NAMALWA (cell line): Measurements from ENCODE around the gene NYAP2.

Experiments used
- DNase-seq: peaks from one replicate; pipeline ENCODE4 v3.0.0-alpha.2; 2015; ENCODE audit warnings: low spot score

Gene NYAP2

GRCh38 chr2:225429717-225430116, 30.2 kb downstream of the NYAP2 start:
- DNase-seq, result no peak

DNA sequence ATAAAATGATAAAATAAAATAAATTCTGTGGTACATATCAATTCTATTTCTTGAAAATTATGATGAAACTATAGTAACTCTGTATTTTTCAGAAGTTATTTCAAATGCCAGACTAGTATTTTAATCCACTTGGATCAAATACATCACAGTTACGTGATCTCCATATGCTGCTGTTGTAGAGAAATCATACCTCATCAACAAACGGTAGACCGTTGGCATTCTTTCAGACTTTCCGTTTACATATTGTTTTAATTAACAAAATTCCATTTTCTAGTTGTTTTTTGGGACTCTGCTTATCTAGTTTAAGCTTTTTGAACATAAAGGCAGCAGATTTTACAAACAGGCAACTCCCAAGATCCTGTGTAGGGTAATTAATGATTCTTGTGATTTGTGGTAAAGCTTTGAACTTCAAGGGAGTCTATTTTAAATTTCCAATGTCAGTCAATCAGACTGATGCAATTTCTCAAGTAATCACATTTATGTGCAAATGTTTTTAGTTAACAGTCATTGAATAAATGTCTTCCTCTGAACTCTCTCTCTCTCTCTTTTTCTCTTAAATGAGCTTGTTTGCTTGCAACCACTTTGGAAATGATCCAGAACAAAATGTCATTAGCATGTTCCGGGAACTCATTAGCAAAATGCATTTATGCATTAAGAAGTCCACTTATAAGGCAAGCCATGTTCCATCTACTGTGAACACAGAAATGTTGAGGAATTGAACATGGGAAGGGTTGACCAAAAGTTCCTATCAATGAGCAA, 31.8 kb downstream of the NYAP2 start:
- no peak for DNase-seq

DNA sequence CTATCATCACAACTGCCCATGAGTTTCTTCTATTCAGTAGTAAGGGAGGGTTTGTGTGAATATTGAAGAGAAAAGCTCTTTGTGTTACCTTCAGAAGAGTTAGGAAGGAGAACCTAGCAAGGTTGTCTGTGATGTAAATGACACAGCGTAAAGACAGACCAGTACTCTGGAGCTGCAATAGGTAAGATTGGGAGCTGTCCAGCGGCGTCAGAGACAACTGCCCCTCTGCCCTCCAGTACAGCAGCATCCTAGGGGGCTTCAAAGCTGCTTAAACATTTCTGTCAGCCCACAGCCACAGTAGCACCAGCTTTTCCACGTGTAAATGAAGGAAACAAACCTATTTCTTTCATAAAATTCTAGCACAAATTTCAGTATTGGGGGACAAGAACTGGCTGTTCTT, 34.5 kb downstream of the NYAP2 start:
- DNase-seq, result no peak

- DNase-seq, result no peak
These were observed 37.8 kb downstream of the NYAP2 start for GRCh38 chr2:225437319-225437718.

DNA sequence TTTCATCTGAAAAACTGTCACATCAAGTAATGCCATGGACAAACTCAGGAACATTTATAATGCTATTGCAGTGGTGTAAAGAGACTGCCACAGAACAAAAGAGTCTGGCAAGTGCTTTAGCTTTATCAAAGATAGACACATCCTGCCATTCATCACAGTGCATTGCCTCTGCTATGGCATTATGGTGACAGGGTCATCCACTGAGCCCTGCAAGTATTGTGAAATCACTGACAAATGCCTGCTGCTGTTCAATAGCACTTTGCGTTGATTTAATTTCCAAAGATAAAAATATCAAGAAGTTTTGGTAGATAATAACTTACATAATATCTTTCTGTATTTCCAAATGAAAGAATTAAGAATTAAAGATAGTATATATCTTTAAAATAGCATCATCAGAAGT, 38.7 kb downstream of the NYAP2 start:
- no peak for DNase-seq

DNA sequence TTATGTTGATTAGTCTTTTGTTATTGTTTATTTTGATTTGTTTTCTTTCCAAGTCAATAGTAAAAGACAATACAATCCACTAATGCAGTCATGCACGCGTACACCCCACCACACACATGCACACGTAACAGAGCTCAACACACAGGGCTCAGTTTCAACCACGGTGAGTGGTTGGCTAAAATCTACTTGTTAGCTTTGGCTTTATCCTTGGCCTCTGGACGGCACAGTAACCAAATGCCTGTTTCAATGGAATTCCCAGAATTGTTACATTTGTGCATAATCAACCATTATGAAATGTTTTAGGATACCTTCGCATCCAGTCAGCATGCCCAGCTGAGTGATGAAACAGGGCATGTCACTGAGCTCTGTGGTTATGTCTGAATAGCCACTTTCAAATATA, 53.2 kb downstream of the NYAP2 start:
- no peak for DNase-seq

DNA sequence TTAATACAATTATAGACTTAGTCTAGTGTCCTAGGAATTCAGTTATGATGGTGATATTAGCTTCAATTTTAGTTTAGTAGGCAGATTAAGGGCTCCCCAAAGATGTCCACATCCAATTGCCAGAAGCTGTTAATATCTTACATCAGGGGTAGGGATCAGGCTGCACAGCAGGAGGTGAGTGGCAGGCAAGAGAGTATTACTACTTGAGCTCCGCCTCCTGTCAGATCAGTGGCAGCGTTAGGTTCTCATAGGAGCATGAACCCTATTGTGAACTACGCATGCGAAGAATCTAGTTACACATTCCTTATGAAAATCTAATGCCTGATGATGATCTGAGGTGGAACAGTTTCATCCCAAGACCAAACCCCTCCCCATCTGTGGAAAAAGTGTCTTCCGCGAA, 54.9 kb downstream of the NYAP2 start:
- no peak for DNase-seq

DNA sequence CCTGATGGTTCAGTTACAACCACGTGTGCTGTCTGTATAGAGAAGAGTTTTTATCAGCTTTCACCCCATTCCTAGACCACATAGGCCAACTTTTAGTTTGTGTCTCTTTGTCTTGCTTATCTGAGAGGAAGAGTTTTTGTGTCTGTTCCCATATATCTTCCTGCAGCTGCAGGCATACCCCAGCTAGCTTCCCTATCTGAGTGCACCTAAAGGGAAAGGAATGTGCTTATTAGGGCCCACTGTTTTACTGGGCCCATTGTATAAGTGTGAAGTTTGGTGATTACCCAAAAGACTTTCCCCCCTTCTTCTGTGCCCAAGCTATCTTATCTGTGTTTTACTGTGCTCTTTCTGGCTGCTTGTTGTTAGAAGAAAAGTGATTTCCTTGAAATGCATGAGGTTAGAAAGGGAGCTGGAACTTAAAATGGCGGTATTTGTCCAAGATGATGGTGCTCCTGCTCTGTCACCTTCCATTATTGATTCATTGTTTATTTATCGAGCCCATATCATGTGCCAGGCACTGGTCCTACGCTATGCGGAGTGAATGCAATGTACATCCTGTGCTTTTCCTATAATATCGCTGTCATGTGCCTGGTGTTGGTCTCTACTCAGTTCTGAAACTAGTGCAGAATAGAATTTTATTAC, 57.2 kb downstream of the NYAP2 start:
- no peak for DNase-seq

GRCh38 chr2:225457482-225457881, 58.0 kb downstream of the NYAP2 start:
- no peak for DNase-seq

DNA sequence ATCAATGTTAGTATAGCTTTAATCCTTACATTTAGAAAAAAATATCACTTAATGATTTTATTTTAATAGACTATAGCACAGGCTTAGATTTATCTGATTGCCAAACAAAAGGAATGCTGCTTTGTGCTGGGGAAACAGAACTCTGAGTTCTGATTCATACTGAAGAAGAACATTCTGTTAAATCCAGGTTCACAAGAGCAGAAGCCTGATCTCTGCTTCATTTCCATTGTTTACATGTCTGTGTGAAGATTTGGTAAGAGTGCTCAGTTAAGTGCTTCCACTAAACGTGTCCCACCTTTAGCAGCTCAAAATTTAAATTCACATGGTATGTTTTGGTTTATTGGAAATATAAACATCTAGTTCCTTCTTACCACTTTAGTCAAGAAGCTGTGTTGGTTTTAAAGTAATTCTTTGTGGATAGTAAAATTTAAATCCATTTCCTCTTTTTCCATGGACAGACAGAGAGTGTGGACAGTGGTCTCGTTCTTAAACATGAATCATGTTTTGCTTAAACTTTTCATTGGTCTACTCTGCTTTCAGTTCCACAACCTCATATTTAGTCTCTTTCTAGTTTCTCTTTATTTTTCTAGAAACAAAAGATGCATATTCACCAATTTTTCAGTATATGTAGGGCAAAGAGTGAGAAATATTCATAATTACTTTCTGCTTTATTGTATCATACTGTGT, 59.1 kb downstream of the NYAP2 start:
- DNase-seq, result no peak

GRCh38 chr2:225462417-225462816, 62.9 kb downstream of the NYAP2 start:
- DNase-seq, result no peak

GRCh38 chr2:225462945-225463344, 63.4 kb downstream of the NYAP2 start:
- DNase-seq, result peak; percentile 4

- DNase-seq, result no peak
These were observed 63.9 kb downstream of the NYAP2 start for GRCh38 chr2:225463449-225463848.

- DNase-seq, result no peak
These were observed 65.0 kb downstream of the NYAP2 start for GRCh38 chr2:225464346-225465025.

GRCh38 chr2:225465827-225466226, 66.3 kb downstream of the NYAP2 start:
- DNase-seq, result no peak

DNA sequence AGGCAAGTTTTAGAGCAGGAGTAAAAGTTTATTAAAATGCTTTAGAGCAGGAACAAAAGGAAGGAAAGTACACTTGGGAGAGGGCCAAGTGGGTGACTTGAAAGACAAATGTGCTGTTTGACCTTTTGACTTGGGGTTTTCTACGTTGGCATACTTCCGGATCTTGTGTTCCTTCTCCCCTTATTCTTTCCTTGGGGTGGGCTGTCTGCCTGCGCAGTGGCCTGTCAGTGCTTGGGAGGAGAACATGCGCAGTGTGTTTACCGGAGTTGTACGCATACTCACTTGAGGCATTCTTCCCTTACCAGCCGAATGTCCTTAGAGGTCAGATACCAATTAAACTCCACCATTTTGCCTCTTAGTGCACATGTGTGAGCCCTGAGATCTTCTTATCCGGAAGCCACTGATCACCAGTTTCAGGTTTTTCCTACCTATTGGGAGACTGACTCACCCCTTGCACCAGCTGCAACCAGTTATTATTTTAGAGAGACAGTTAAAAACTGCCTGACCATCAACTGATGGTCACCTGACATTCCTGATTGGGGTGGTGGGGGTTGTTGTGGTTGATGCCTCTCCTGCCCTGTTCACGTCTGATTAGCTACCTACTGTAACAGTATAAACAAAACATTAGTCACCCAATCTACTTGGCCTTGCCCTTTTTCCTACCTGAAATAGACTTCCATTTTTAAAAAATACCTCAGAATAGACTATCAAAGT, 67.5 kb downstream of the NYAP2 start:
- DNase-seq, result no peak

GRCh38 chr2:225468131-225468530, 68.6 kb downstream of the NYAP2 start:
- no peak for DNase-seq

GRCh38 chr2:225471039-225471438, 71.5 kb downstream of the NYAP2 start:
- no peak for DNase-seq

- DNase-seq, result no peak
These were observed 72.0 kb downstream of the NYAP2 start for GRCh38 chr2:225471482-225471881.

GRCh38 chr2:225472161-225472560, 72.7 kb downstream of the NYAP2 start:
- no peak for DNase-seq

- DNase-seq, result no peak
These were observed 79.9 kb downstream of the NYAP2 start for GRCh38 chr2:225479386-225479785.

- no peak for DNase-seq
These were observed 85.2 kb downstream of the NYAP2 start for GRCh38 chr2:225484751-225485150.
